HepG2 (cell line): Measurements from ENCODE around the gene ZDHHC11. TPM values are rescaled to one million over a fixed set of nuclear protein-coding genes. Genes with fewer than 3 reads are reported as not detected.

Experiments
- ASH2L ChIP-seq: fragments of 300-600, 200-600 bp; sonication (generic); IDR thresholded peaks from 2 replicates; pipeline ENCODE4 v1.7.0; 2017; ENCODE audit warnings: low read depth, mild to moderate bottlenecking, moderate library complexity, mixed read lengths, low read length; ENCODE audit not compliant: insufficient read length
- ELF3 ChIP-seq: IDR thresholded peaks from 2 replicates; pipeline ENCODE4 v1.6.1; 2016; ENCODE audit warnings: missing genetic modification reagents, missing compliant biosample characterization
- NFATC3 ChIP-seq: sonication (generic); formaldehyde crosslinking; IDR thresholded peaks from 2 replicates; pipeline ENCODE4 v1.5.1; 2020; ENCODE audit warnings: mild to moderate bottlenecking, missing genetic modification reagents
- NFRKB ChIP-seq: fragments of 450-650 bp; IDR thresholded peaks from 2 replicates; pipeline ENCODE4 v1.6.1; 2017
- NFYB ChIP-seq: sonication (generic); formaldehyde crosslinking; IDR thresholded peaks from 2 replicates; pipeline ENCODE4 v1.4.0; 2020; ENCODE audit warnings: missing genetic modification reagents
- NR0B2 ChIP-seq: sonication (generic); formaldehyde crosslinking; IDR thresholded peaks from 2 replicates; pipeline ENCODE4 v1.4.0; 2020; ENCODE audit warnings: mild to moderate bottlenecking, missing genetic modification reagents
- SATB2 ChIP-seq: sonication (generic); formaldehyde crosslinking; IDR thresholded peaks from 2 replicates; pipeline ENCODE4 v1.5.0; 2020; ENCODE audit warnings: missing genetic modification reagents
- SRSF1 ChIP-seq: fragments of 200-400 bp; formaldehyde crosslinking; optimal IDR thresholded peaks from 2 replicates; pipeline ENCODE3; 2017; ENCODE audit warnings: mild to moderate bottlenecking, low read depth, low read length, moderate library complexity
- TAF1 ChIP-seq: sonication (generic); formaldehyde crosslinking; IDR thresholded peaks from 2 replicates; pipeline ENCODE4 v1.4.0; 2020; ENCODE audit warnings: missing genetic modification reagents
- YEATS4 ChIP-seq: sonication (generic); formaldehyde crosslinking; IDR thresholded peaks from 2 replicates; pipeline ENCODE4 v1.4.0; 2020; ENCODE audit warnings: missing genetic modification reagents, borderline replicate concordance
- ZNF44 ChIP-seq: sonication (generic); formaldehyde crosslinking; IDR thresholded peaks from 2 replicates; pipeline ENCODE4 v1.5.1; 2020; ENCODE audit warnings: mild to moderate bottlenecking, missing genetic modification reagents
- ZNF670 ChIP-seq: sonication (generic); formaldehyde crosslinking; IDR thresholded peaks from 2 replicates; pipeline ENCODE4 v1.8.0; 2022; ENCODE audit warnings: mild to moderate bottlenecking, missing genetic modification reagents, borderline replicate concordance
- ZNF674 ChIP-seq: sonication (generic); formaldehyde crosslinking; IDR thresholded peaks from 2 replicates; pipeline ENCODE4 v1.5.0; 2020; ENCODE audit warnings: low read depth, mild to moderate bottlenecking, missing genetic modification reagents
- ZNF746 ChIP-seq: sonication (generic); formaldehyde crosslinking; IDR thresholded peaks from 2 replicates; pipeline ENCODE4 v1.8.0; 2022; ENCODE audit warnings: mild to moderate bottlenecking, missing genetic modification reagents
- ZNF75D ChIP-seq: sonication (generic); formaldehyde crosslinking; IDR thresholded peaks from 2 replicates; pipeline ENCODE4 v1.8.1; 2023; ENCODE audit warnings: missing genetic modification reagents, mild to moderate bottlenecking, borderline replicate concordance
- ZNF782 ChIP-seq: sonication (generic); formaldehyde crosslinking; IDR thresholded peaks from 2 replicates; pipeline ENCODE4 v1.4.0; 2020; ENCODE audit warnings: missing genetic modification reagents, mild to moderate bottlenecking, borderline replicate concordance
- ZNF83 ChIP-seq: sonication (generic); formaldehyde crosslinking; IDR thresholded peaks from 2 replicates; pipeline ENCODE4 v1.4.0; 2020; ENCODE audit warnings: missing genetic modification reagents, mild to moderate bottlenecking, borderline replicate concordance
- ZNF839 ChIP-seq: sonication (generic); formaldehyde crosslinking; IDR thresholded peaks from 2 replicates; pipeline ENCODE4 v1.4.0; 2020; ENCODE audit warnings: missing genetic modification reagents, mild to moderate bottlenecking, borderline replicate concordance
- polyA plus RNA-seq, 8 experiments: library from polyadenylated mRNA; depleted of rRNA in 3 of 8; stranded (reverse) in 7 of 8; unstranded in 1 of 8; fragments of >200 nt; fragmentation: Illumina TruSeq in 4 of 8; extraction: Trizol in 4 of 8; gene quantifications; 2 replicates each; pipeline versions ENCODE4 v1.2.1 to v1.2.3, GENCODE V29; 2011 to 2016; ENCODE audit warnings: low read depth in 4 of 8, missing spikeins in 1 of 8, mixed read lengths in 1 of 8; ENCODE audit not compliant: insufficient read depth in 1 of 8
- total RNA-seq, 5 experiments: library from RNA; depleted of rRNA; stranded (reverse); fragments of >200 nt; fragmentation: Illumina TruSeq; extraction: Trizol; gene quantifications; 2 replicates each; pipeline ENCODE4 v1.2.3, GENCODE V29; 2016; ENCODE audit warnings: low read depth in 1 of 5
- TF ChIP-seq, protein P1 (sequence below): IDR thresholded peaks from 2 replicates; pipeline ENCODE4 v1.6.1; 2016; ENCODE audit warnings: low read depth, missing genetic modification reagents, missing compliant biosample characterization
- TF ChIP-seq, protein P2 (sequence below): IDR thresholded peaks from 2 replicates; pipeline ENCODE4 v1.6.1; 2012; ENCODE audit warnings: inconsistent platforms
- TF ChIP-seq, protein P3 (sequence below): IDR thresholded peaks from 2 replicates; pipeline ENCODE4 v1.6.1; 2016

ZDHHC11 gene
- total and polyA plus RNA-seq, 2 of the 13 experiments (the other 11 are each of a cell fraction or from before 2014, with no cell fraction given) = 2.1 to 4.0 TPM

DNA sequence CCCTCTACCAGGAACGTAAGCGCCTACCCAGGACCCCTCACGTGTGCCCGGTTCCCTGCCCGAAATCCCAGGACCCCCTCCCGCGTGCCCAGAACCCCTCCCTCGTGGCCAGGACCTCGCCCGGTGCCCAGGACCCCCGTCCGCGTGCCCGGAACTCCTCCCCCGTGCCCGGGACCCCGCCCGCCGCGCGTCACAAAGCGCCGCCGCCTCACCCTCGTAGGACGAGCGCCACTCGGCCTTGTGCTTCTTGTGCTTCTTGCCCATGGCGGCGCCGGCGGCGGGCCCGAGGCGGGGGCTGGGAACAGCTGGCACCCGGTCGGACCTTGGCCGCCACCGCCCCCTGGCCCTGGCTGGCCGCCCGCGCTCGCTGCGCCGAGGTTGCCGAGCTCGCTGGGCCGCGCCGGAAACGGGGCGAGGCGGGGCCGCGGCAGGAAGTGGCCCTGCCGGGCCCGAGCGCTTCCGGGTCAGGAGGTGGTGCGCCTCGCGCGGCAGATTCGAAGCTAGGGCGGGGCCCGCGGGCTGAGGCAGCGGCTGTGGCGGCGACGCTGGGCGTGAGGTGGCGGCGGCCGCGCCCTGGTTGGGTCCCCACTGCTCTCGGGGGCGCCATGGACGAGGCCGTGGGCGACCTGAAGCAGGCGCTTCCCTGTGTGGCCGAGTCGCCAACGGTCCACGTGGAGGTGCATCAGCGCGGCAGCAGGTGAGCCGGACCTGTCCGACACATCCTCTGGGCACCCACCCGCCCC is 41.8 kb upstream of the ZDHHC11 start, which contains the start of the genes BRD9 and TRIP13 (continued):
- TF ChIP-seq SRSF1 (no peak), ZNF44 (CRISPR knock-in tag) (no peak), YEATS4 (CRISPR knock-in tag) (peak; percentile 89), NR0B2 (CRISPR knock-in tag) (peak; percentile 85; the same call in 1 of the 2 replicates), ZNF670 (CRISPR knock-in tag) (no peak), TAF1 (peak; percentile 32), NFYB (CRISPR knock-in tag) (peak; percentile 29; the same call in 1 of the 2 replicates), NFATC3 (no peak), ZNF746 (CRISPR knock-in tag) (0 out of 2 replicates have a peak, but pooled peaks have one; percentile 46), ZNF839 (CRISPR knock-in tag) (no peak), ZNF782 (peak; percentile 26; the same call in 1 of the 2 replicates), SATB2 (CRISPR knock-in tag) (0 out of 2 replicates have a peak, but pooled peaks have one; percentile 29), ZNF674 (CRISPR knock-in tag) (peak; percentile 65; the same call in 1 of the 2 replicates), ELF3 (CRISPR knock-in tag) (peak; percentile 54), ASH2L (peak; percentile 53), ZNF83 (peak; percentile 38; the same call in 1 of the 2 replicates), ZNF75D (CRISPR knock-in tag) (no peak), NFRKB (no peak)
- TF ChIP-seq, protein P1, sequence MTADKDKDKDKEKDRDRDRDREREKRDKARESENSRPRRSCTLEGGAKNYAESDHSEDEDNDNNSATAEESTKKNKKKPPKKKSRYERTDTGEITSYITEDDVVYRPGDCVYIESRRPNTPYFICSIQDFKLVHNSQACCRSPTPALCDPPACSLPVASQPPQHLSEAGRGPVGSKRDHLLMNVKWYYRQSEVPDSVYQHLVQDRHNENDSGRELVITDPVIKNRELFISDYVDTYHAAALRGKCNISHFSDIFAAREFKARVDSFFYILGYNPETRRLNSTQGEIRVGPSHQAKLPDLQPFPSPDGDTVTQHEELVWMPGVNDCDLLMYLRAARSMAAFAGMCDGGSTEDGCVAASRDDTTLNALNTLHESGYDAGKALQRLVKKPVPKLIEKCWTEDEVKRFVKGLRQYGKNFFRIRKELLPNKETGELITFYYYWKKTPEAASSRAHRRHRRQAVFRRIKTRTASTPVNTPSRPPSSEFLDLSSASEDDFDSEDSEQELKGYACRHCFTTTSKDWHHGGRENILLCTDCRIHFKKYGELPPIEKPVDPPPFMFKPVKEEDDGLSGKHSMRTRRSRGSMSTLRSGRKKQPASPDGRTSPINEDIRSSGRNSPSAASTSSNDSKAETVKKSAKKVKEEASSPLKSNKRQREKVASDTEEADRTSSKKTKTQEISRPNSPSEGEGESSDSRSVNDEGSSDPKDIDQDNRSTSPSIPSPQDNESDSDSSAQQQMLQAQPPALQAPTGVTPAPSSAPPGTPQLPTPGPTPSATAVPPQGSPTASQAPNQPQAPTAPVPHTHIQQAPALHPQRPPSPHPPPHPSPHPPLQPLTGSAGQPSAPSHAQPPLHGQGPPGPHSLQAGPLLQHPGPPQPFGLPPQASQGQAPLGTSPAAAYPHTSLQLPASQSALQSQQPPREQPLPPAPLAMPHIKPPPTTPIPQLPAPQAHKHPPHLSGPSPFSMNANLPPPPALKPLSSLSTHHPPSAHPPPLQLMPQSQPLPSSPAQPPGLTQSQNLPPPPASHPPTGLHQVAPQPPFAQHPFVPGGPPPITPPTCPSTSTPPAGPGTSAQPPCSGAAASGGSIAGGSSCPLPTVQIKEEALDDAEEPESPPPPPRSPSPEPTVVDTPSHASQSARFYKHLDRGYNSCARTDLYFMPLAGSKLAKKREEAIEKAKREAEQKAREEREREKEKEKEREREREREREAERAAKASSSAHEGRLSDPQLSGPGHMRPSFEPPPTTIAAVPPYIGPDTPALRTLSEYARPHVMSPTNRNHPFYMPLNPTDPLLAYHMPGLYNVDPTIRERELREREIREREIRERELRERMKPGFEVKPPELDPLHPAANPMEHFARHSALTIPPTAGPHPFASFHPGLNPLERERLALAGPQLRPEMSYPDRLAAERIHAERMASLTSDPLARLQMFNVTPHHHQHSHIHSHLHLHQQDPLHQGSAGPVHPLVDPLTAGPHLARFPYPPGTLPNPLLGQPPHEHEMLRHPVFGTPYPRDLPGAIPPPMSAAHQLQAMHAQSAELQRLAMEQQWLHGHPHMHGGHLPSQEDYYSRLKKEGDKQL (CRISPR knock-in tag) = no peak
- TF ChIP-seq, protein P2, sequence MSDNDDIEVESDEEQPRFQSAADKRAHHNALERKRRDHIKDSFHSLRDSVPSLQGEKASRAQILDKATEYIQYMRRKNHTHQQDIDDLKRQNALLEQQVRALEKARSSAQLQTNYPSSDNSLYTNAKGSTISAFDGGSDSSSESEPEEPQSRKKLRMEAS = peak; percentile 86
- TF ChIP-seq, protein P3, sequence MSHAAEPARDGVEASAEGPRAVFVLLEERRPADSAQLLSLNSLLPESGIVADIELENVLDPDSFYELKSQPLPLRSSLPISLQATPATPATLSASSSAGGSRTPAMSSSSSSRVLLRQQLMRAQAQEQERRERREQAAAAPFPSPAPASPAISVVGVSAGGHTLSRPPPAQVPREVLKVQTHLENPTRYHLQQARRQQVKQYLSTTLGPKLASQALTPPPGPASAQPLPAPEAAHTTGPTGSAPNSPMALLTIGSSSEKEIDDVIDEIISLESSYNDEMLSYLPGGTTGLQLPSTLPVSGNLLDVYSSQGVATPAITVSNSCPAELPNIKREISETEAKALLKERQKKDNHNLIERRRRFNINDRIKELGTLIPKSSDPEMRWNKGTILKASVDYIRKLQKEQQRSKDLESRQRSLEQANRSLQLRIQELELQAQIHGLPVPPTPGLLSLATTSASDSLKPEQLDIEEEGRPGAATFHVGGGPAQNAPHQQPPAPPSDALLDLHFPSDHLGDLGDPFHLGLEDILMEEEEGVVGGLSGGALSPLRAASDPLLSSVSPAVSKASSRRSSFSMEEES (CRISPR knock-in tag) = no peak
